Measurements from ENCODE around the gene RASA3. TPM values are rescaled to one million over a fixed set of nuclear protein-coding genes. Genes with fewer than 3 reads are reported as not detected.

The RASA3 gene
- total and polyA plus RNA-seq, 2 of the 4 experiments (the other 2 are of a cell fraction) = 21.0 to 31.4 TPM

DNA sequence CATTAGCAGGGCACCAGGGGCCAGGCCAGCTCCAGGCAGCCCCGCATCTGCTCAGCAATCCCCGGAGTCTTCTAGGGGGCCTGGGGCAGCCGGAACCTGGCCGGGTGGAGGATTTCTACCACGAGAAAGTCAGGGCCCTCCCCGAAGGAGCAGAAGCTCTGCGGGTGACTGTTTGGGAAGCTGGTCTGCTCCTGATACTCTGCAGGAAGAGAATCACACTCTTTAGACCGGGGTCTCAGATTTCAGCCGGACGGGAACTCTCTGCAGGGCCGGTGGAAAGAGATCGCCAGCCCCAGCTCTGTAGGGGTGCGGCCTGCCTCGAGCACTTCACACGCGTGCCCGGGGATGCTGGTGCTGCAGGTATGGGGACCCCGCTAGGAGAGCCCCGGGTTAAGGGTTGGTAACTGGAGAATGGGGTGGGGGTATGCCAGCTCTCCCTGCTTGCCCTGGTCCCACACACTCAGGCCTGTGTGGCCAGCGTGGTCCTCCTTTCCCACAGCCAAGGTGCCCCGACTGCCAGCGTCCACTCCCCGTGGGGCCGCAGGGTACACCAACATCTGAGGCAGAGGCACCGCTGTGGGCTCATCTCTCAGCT is 20.1 kb downstream of the RASA3 start:
- ATAC-seq (ENCODE audit: low read depth) = peak; percentile 11
- Histone ChIP-seq H4K5ac (ENCODE audit: low read depth, low read length) (peak overlapping the region; percentile 53), H3K14ac (replicated peaks; ENCODE audit: low read depth, low read length) (peak overlapping the region; percentile 94), H3K27ac (ENCODE audit: insufficient read depth, low read length) (peak overlapping the region; percentile 92), H2BK20ac (ENCODE audit: low read depth, low read length) (peak overlapping the region; percentile 57), H3K4me1 (ENCODE audit: control insufficient read depth, insufficient read depth, low read length) (peaks cover 66% of the 10 kb centered on the region), H3K9me1 (ENCODE audit: insufficient read depth, low read length) (peaks cover 42% of the 10 kb centered on the region), H4K20me1 (ENCODE audit: insufficient read depth, low read length) (peaks cover 27% of the 10 kb centered on the region), H2AK5ac (ENCODE audit: low read depth, low read length) (peak overlapping the region; percentile 73), H3K18ac (ENCODE audit: low read depth, low read length) (peak overlapping the region; percentile 30), H4K8ac (ENCODE audit: low read depth in 2 of 2, low read length in 2 of 2) (peak overlapping the region; percentile 59 to 65), H3K9me3 (ENCODE audit: control insufficient read depth, insufficient read depth, low read length) (no peaks in the 10 kb centered on the region), H2AK9ac (replicated peaks; ENCODE audit: low read depth, low read length, poor library complexity) (peak overlapping the region; percentile 92), H3K79me1 (ENCODE audit: low read depth in 1 of 2, low read length in 2 of 2) (peaks cover 10 to 78% of the 10 kb centered on the region in 2 experiments; a peak in 3 of 4 replicates), H2BK5ac (ENCODE audit: low read depth, low read length, poor library complexity, severe bottlenecking) (peak overlapping the region; percentile 96), H3K9ac (ENCODE audit: low read depth, low read length) (peak overlapping the region; percentile 57), H3K4ac (ENCODE audit: low read depth, low read length) (peak overlapping the region; percentile 85), H2AFZ (replicated peaks; ENCODE audit: low read length, poor library complexity) (no peak overlapping the region), H3K56ac (ENCODE audit: extremely low read depth, insufficient read depth, low read length) (peak overlapping the region; percentile 64; the same call in 1 of the 2 replicates), H2BK15ac (ENCODE audit: low read depth, low read length) (peak overlapping the region; percentile 71; the same call in 1 of the 3 replicates), H3K4me2 (ENCODE audit: low read depth, low read length) (peak overlapping the region; percentile 35), H4K91ac (ENCODE audit: insufficient read depth, low read depth, low read length) (peak overlapping the region; percentile 73), H2BK120ac (ENCODE audit: low read depth, low read length) (peak overlapping the region; percentile 88), H3K4me3 (ENCODE audit: insufficient read depth, low read depth, low read length) (no peak overlapping the region), H3K36me3 (ENCODE audit: control insufficient read depth, insufficient read depth, low read length) (peaks cover 10% of the 10 kb centered on the region), H3K27me3 (ENCODE audit: control insufficient read depth, insufficient read depth, low read length) (no peaks in the 10 kb centered on the region), H3K23ac (ENCODE audit: low read depth, low read length) (peak overlapping the region; percentile 97)
- BruUV-seq (replicated peaks) = no TSS peak
- intact Hi-C loops (cut with micrococcal nuclease) = no loop called here
- dilution Hi-C loops (cut with HindIII; ENCODE audit: low sequenced_read_pairs, unreplicated experiment) = no loop called here
- in situ Hi-C loops (cut with MboI; ENCODE audit: low sequenced_read_pairs) = no loop called here
- POLR2A ChIA-PET (ENCODE audit: unreplicated experiment) = interaction anchor here (0.6 kb wide), 1 partner anchor 19 kb away, joined by 3 read pairs; no protein-coding TSS in a partner anchor
- peak; percentile 45 for DNase-seq
- 64% methylated on average over 6 of the region's 25 CpGs; no CpG with 5 or more reads in 1 of the 2 experiments for WGBS, 2 experiments (ENCODE audit: extremely low coverage in 2 of 2, insufficient read length in 1 of 2)
- TF ChIP-seq RAD21 (IDR thresholded peaks at IDR 0.05; ENCODE audit: low read length) = no peak
- no peak for TF ChIP-seq NFE2L2 (IDR thresholded peaks at IDR 0.05; ENCODE audit: low read depth, low read length)
- TF ChIP-seq CEBPB (IDR thresholded peaks at IDR 0.05; ENCODE audit: low read depth, low read length) = no peak
- CTCF ChIA-PET = no interaction called here

Data from IMR-90 (cell line).